HL-60 (cell line): ENCODE data around the gene FAM240A.

Experiments
- CTCF ChIP-seq: IDR thresholded peaks from one replicate; pipeline ENCODE4 v1.5.1; 2011; ENCODE audit warnings: low read length, control low read depth, inconsistent platforms; ENCODE audit not compliant: insufficient read depth
- TF ChIP-seq, protein P1 (sequence below): IDR thresholded peaks from 2 replicates; pipeline ENCODE4 v1.6.1; 2012; ENCODE audit warnings: low read depth; ENCODE audit not compliant: insufficient replicate concordance

- TF ChIP-seq CTCF, result no peak
- TF ChIP-seq, protein P1, sequence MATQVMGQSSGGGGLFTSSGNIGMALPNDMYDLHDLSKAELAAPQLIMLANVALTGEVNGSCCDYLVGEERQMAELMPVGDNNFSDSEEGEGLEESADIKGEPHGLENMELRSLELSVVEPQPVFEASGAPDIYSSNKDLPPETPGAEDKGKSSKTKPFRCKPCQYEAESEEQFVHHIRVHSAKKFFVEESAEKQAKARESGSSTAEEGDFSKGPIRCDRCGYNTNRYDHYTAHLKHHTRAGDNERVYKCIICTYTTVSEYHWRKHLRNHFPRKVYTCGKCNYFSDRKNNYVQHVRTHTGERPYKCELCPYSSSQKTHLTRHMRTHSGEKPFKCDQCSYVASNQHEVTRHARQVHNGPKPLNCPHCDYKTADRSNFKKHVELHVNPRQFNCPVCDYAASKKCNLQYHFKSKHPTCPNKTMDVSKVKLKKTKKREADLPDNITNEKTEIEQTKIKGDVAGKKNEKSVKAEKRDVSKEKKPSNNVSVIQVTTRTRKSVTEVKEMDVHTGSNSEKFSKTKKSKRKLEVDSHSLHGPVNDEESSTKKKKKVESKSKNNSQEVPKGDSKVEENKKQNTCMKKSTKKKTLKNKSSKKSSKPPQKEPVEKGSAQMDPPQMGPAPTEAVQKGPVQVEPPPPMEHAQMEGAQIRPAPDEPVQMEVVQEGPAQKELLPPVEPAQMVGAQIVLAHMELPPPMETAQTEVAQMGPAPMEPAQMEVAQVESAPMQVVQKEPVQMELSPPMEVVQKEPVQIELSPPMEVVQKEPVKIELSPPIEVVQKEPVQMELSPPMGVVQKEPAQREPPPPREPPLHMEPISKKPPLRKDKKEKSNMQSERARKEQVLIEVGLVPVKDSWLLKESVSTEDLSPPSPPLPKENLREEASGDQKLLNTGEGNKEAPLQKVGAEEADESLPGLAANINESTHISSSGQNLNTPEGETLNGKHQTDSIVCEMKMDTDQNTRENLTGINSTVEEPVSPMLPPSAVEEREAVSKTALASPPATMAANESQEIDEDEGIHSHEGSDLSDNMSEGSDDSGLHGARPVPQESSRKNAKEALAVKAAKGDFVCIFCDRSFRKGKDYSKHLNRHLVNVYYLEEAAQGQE, result no peak
Observed at GRCh38 chr3:46661776-46662766, 49.7 kb downstream of the FAM240A start.
